Esophagus squamous epithelium (tissue), 4 donors: Measurements from ENCODE around the gene RIOX2.

Experiments used
- CTCF ChIP-seq, 6 experiments: fragments of 450-650 bp in 4 of 6; fragments of 200-600 bp in 2 of 6; sonication (generic) in 2 of 6; IDR thresholded peaks; one replicate each; pipeline ENCODE4 v1.5.1; 2016 to 2019; ENCODE audit warnings: antibody characterized with exemption in 6 of 6, mild to moderate bottlenecking in 4 of 6, moderate library complexity in 4 of 6
- POLR2A ChIP-seq, 4 donors: fragments of 450-650 bp; IDR thresholded peaks; one replicate each; pipeline ENCODE4 v1.6.1; 2017; ENCODE audit warnings: antibody characterized with exemption in 4 of 4, mild to moderate bottlenecking in 4 of 4, moderate library complexity in 3 of 4

- TF ChIP-seq POLR2A (IDR thresholded peaks at IDR 0.05) (no peak), CTCF (IDR thresholded peaks at IDR 0.05) (no peak)
Measured at GRCh38 chr3:97972976-97973375, 745 bp upstream of the RIOX2 start.
